Retinal pigment epithelial cell (primary cell): ENCODE data around the gene DOP1B.

ENCODE experiments used
- DNase-seq: peaks from one replicate; pipeline ENCODE4 v3.0.0-alpha.2; 2010; ENCODE audit warnings: low read depth
- H3K4me3 ChIP-seq: 2 replicates; pipeline ENCODE4 v1.5.1; 2011; ENCODE audit warnings: mild to moderate bottlenecking, low read length, control low read depth, moderate library complexity
- TF ChIP-seq, protein P1 (sequence below): conservative IDR thresholded peaks from 2 replicates; pipeline ENCODE4 v1.5.1; 2011; ENCODE audit warnings: low read depth, low read length, control low read depth, inconsistent platforms

Gene DOP1B

DNA sequence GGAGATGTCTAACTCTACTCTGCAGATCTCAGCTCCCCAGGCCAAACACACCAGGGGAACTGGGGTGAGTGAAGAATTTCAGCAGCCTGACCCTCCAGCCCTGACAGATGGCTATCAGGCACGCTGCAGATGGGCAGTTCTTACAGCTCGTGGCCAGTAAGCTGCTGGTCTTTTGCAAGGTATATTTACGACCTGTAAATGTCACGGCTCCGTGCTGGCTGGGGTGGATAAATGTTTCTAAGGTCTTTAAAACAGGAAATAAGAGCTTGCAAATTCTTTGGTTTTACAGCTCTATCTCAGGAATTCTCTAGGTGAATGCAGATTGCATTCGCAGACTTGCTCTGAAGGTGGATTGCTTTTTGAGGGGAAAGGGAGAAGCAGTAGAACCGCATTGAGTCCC, 10.1 kb downstream of the DOP1B start:
- TF ChIP-seq, protein P1, sequence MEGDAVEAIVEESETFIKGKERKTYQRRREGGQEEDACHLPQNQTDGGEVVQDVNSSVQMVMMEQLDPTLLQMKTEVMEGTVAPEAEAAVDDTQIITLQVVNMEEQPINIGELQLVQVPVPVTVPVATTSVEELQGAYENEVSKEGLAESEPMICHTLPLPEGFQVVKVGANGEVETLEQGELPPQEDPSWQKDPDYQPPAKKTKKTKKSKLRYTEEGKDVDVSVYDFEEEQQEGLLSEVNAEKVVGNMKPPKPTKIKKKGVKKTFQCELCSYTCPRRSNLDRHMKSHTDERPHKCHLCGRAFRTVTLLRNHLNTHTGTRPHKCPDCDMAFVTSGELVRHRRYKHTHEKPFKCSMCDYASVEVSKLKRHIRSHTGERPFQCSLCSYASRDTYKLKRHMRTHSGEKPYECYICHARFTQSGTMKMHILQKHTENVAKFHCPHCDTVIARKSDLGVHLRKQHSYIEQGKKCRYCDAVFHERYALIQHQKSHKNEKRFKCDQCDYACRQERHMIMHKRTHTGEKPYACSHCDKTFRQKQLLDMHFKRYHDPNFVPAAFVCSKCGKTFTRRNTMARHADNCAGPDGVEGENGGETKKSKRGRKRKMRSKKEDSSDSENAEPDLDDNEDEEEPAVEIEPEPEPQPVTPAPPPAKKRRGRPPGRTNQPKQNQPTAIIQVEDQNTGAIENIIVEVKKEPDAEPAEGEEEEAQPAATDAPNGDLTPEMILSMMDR = no peak
- no peak overlapping the region for H3K4me3 ChIP-seq
- no peak for DNase-seq

DNA sequence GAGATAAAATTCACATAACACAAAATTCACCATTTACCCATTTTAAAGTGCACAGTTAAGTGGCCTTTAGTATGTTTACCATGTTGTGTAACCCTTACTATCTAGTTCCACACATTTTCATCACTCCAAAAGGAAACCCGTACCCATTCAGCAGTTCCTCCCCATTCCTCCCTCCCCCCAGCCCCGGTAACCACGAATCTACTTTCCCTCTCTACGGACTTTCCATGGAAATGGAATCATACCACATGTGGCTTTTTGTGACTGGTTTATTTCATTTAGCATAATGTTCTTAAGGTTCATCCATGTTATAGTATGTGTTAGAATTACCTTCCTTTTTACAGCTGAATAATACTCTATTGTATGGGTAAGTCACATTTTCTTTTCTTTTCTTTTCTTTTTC, 10.9 kb downstream of the DOP1B start:
- TF ChIP-seq, protein P1 = no peak

DNA sequence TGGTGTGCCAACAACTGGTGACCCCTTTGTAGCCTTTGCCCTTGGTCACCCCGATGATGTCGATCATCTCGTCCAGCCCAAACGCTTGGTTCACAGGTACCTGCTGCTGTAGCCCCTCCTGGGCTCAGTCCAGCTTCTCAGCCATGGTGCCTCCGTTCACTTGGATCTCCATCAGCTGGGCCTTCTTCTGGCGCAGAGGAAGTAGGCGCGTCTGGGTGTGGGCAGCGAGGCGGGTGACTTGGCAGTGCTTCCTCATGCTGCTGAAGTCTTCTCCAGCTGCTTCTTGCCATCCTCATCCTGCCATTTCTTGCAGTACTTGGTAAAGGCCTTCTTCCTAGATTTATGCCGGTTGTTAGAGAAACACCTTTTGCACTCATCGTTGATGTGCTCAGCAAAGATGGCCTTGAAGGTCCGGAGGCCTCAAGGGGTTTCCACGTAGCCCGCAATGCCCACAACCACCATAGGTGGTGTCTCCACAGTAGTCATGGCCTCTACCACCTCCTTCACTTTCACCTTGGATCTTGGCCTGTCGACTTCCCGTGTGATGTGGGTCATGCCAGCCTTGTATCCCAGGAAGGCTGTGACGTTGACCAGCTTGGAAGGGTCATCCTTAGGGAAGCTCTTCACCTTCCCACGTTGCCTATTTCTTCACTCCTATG, 13.0 kb downstream of the DOP1B start:
- no peak overlapping the region for H3K4me3 ChIP-seq
- no peak for DNase-seq

More for the DNA sequence above, 10.9 kb downstream of the DOP1B start:
- DNase-seq = no peak
- no peak overlapping the region for H3K4me3 ChIP-seq

DNA sequence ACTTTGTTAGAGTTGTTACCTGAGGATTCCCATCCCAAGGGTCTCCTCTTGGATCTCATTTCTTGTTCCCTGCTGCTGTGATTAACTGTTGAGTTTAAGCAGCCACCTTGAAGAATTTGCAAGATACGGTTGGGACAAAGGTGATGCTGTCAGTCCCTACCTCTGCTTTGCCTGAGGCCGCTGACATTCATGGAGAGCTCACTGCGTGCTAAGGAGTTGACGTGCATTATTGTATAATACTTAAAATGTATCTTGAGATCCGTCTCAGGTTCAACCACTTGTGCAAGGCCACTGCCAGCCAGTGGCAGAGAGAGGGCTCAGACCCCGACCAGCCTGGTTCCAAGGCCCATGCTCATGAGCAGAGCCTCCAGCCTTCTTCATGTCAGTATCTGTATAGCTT, 14.2 kb downstream of the DOP1B start:
- H3K4me3 ChIP-seq = no peak overlapping the region
- TF ChIP-seq, protein P1 = no peak
- no peak for DNase-seq

More for the DNA sequence above, 13.0 kb downstream of the DOP1B start:
- TF ChIP-seq, protein P1 = peak; percentile 18

DNA sequence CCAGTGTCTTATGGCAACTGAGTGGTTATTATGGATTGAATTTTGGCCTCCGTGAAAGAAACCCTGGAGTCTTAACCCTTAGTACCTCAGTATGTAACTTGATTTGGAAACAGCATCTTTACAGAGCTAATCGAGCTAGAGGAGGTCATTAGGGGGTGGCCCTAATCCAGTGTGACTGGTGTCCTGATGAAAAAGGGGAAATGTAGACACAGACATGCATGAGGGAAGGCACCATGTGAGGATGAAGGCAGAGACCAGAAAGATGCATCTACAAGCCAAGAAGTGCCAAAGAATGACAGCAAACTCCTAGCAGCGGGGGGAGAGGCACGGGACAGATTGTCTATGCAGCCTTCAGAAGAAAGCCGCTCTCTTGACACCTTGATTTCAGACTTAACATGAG, 14.7 kb downstream of the DOP1B start:
- no peak for DNase-seq
- TF ChIP-seq, protein P1 = no peak
- no peak overlapping the region for H3K4me3 ChIP-seq

DNA sequence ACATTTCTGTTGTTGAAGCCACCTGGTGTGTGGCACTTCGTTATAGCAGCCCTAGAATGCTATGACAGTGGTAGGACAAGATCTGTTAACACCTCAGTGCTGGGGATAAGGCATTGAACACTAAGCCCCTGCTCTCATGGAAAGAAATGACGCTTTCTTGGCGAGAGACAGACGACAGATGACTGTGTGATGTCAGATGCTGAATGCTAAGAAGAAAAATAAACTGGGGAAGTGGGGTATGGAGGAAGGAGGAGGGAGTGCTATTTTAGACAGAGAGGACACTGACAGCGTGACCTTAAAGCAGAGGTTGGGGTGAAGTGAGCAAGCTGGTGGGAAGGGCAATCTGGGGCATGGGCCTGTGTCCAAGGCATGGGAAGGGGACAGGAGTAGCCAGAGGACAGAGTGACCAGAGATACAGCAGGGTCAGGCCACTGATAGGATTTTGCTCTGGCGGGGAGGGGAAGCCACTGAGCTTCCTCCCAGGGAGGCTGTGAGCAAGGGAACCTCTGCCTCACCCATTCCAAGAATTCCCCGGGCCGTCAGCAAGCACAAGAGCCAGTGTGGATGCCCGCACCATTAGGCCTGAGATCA, 15.2 kb downstream of the DOP1B start:
- DNase-seq = no peak
- TF ChIP-seq, protein P1 = no peak

DNA sequence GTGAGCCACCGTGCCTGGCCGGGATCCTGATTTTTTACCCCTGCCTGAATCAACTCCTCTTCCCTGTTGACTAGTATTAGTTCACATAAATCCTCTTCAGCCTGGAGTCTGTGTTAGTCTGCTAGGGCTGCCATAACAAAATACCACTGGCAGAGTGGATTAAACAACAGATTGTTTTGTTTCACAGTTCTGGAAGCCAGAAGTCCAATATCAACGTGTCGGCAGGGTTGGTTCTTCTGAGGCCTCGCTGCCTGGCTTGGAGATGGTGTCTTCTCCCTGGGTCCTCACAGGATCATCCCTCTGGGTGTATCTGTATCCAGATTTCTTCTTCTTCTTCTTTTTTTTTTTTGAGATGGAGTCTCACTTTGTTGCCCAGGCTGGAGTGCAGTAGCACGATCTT, 18.2 kb downstream of the DOP1B start:
- no peak for DNase-seq
- no peak overlapping the region for H3K4me3 ChIP-seq
- TF ChIP-seq, protein P1 = no peak

More for the DNA sequence above, 15.2 kb downstream of the DOP1B start:
- no peak overlapping the region for H3K4me3 ChIP-seq
